HG03045 (cell line): ENCODE results near the gene LRIG1.
A peak's percentile ranks its signal among the peaks of the same experiment; 100 is the strongest.

Experiments
- ATAC-seq: cut with Tn5 transposase; IDR thresholded peaks from one replicate; pipeline ENCODE4 v1.9.1; 2021; ENCODE audit warnings: mild to moderate bottlenecking, moderate library complexity; ENCODE audit not compliant: unreplicated experiment

The LRIG1 gene

GRCh38 chr3:66394019-66394752 lies 106.6 kb downstream of the LRIG1 start:
- peak; percentile 59 for ATAC-seq

GRCh38 chr3:66393333-66394005 lies 107.4 kb downstream of the LRIG1 start:
- no peak for ATAC-seq

- no peak for ATAC-seq
Observed at GRCh38 chr3:66392966-66393332, 107.9 kb downstream of the LRIG1 start.

DNA sequence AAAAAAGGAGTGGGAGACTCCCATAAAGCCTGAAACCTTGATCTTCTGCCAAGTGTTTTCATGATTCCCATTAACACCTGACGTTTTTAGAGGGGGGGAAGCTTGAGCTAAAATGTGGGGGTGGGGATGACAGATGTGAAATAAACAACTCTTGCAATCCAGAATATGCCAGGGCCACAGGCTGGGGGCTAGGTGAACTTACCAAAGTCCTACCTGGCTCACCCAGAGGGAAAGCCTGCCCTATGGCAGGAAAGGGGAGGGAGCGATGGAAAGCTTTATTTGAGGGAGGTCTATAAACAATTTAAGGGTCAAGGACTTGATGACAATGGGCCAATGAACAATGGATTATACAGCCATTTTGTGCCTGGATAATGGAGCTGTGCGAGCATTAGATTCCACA lies 108.3 kb downstream of the LRIG1 start:
- no peak for ATAC-seq

- ATAC-seq, result no peak
Observed at GRCh38 chr3:66390013-66390412, 110.8 kb downstream of the LRIG1 start.

DNA sequence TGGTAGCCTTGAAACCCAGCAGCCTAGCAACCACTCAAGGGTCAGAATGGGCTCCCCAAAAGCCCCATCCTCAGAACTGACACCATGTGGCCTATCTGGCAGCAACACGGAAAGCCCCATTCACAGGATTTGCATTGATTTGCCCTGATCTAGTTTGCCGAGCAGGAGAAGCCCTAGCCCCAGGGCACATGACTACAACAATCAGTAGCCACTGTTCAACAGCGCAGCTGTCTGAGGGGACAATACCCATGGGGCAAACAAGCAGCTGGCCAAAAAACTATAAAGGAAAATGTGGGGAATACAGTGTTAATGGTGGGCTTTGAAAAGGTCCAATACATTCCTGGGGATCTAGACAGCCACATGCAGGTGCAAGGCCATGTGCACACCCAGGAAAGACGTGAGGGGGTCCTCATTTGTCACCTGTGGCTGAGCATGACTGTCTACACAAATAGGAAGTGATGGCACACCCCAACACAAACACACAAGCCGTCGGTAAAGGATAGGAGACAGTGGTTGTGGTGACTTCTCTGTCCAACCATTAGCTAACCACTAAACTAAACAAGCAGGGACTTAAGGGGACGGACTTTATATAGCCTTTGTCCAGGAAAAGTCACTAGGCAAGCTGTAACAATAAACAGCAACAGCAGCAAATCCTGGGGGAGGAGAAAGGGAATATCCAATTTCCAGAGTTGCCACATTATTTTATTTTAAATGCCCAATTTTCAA lies 113.7 kb downstream of the LRIG1 start:
- ATAC-seq, result peak; percentile 50

- ATAC-seq, result peak; percentile 76
Observed at GRCh38 chr3:66386011-66386924, 114.6 kb downstream of the LRIG1 start.

- no peak for ATAC-seq
Observed at GRCh38 chr3:66385066-66385465, 115.8 kb downstream of the LRIG1 start.

DNA sequence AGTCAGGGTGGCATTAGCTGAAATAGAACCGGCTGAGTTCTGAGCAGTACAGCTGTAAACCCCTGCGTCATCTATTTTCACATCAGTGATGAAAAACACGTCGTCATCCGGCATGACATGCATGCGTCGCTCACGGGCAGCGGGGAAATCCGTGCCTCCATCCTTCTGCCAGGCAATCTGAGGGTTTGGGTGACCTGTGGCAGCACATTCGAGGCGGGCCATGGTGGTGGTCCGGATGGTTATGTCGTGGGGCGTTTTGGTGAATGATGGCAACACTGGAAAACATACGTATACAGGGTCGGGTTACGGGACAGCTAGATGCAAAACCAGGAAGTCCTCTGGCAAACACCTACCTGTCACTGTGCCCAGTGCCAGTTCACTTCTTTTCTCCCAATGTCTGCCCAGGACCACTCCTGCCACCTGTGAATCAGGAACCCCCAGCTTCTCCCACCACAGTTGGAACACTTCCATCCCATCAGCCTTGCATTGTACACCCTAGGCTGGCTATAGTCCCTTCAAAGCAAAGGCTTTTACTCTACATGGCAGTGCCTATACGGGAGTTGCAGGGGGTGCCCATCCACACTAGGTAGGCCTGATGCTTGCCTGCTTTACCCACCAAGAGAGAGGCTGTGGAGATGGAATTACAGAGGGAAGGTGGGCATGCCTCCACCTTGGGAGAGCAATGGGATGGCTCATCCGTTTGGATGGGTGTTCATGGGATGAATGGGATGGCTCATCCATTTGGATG lies 116.7 kb downstream of the LRIG1 start:
- no peak for ATAC-seq

DNA sequence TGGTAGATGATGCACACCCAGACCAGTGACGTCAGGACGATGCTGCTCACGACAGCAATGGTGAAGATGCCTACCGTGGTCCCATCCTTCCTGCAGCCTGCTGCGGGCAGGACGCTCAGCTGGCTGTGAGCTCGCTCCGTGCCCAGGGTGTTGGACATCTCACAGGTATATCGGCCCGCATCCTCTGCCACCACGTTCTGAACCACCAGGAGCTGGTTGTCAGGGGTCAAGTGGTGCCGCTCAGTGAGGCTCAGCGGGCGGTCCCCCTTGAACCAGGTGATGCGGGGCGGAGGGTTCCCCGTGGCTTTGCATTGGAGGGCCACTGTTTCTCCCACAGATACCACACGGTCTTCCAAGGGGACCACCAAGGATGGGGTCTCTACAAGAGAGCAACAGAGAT lies 117.8 kb downstream of the LRIG1 start:
- no peak for ATAC-seq

- ATAC-seq, result no peak
Observed at GRCh38 chr3:66382142-66382541, 118.7 kb downstream of the LRIG1 start.

DNA sequence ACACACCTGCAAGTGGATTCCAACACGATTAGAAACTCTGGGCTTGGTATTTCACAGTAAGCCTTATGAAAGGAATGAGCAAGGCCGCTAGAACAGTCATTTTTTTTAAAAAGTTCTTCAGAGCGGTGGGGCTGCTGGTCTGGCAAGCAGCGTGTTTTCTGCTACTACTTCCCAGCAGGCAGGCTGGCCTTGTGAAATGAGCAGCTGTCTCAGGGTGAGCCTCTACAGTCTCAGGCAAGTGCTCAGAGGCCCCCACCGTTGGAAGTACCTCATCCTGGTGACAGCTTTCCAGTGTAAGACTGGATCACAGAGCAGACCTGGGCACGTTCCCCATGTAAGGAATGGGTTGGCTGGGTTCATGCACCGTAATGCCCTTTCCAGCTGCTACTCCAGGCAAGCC lies 119.2 kb downstream of the LRIG1 start:
- ATAC-seq, result no peak

DNA sequence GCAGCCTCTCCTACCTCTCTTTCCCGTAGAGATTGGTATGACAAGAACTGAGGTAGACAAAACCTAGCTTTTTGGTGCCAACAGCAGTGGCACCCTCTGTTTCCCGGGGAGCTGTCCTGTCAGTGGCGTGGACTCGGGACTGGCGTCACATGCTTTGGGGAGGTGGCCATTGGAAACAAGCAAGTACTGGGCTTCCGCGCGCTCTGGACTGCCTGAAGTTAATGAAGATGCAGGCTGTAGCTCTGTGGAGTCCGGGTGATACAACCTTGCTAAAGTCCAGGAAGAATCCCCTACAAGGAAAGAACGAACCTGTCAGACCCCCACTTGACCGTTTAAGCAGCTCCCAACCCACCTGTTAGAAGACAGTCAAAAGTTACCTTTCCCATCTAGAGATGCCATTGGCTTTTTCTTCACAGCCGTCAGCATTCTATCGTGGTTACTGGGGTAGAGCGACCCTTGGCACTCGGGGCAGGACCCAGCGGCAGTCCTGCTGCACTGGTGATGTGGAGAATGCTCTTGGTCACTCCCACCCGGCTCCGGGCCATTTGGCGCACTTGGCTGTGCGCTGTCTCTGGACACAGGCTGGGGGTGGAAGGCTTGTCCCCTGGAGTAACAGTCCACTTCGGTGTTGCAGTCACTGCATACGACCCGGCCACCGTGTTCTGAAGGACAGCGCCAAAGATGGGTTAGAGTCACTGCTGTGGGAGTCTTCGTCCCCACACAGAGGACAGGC lies 120.5 kb downstream of the LRIG1 start:
- no peak for ATAC-seq

GRCh38 chr3:66379565-66379964 lies 121.3 kb downstream of the LRIG1 start:
- ATAC-seq, result no peak

DNA sequence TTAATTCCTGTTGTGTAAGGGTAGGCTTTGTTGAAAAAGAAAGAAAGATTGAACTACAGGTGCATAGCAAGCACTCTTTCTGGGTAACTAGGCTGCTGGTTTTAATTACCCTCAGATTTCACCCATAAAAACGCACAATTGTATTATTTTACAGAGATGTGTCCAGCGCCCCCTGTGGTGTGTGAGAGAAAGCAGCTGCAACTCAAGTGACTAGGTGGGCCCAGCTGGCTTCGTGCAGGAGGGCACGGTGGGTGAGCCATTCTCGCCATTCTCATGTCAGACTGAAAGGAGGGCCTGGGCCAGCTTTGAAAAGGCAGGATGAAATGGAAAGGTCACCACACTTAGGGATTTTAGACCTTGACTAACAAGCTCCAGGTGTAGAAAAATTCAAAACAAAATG lies 122.6 kb downstream of the LRIG1 start:
- no peak for ATAC-seq

- ATAC-seq, result no peak
Observed at GRCh38 chr3:66377800-66378199, 123.0 kb downstream of the LRIG1 start.

DNA sequence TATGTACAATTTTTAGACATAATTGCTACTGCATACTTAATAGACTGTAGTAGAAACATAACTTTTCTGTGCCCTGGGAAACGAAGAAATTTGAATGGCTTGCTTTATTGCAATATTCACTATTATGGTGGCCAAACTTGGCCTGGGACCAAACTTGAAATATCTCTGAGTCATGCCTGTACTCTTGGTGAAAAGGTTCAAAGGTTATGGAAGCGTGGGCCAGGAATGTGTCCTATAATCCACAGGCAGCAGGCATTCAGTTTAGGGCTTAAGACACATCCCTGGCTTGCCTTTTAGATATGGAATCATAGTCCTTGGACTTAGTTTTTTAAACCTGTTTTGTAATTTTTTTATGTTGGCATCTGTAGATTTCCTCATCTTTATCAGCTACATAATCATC lies 124.3 kb downstream of the LRIG1 start:
- no peak for ATAC-seq

DNA sequence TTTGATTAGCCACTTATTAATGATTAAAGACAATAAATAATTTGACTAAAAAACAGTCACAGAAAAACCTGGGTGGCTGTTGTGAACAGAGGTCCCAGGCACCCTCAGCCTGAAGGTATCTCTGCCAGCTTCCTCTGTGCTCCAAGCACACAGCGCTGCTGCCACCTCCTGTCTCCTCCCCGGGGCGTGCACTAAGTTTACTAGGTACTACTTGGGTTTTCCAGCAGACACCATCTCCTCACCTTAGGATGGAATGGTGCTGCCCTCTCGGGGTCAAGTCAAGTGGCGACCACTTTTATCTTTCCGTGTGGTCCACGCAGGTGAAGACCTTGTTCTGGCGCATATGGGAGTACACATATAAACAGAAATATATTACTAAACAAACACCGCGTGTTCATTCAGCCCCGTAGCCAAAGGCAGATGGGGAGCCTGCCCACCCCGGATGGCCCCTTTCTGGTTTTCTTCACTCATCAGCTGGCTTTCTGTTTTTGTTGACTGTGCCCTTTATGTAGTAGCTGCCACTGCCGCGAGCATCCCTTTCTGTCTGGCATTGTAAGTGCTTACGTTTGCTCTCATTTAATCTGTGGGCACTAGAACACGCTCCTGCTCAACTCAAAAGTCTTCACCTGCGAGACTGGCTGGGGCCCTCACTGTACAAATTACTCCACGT lies 128.0 kb downstream of the LRIG1 start:
- no peak for ATAC-seq

DNA sequence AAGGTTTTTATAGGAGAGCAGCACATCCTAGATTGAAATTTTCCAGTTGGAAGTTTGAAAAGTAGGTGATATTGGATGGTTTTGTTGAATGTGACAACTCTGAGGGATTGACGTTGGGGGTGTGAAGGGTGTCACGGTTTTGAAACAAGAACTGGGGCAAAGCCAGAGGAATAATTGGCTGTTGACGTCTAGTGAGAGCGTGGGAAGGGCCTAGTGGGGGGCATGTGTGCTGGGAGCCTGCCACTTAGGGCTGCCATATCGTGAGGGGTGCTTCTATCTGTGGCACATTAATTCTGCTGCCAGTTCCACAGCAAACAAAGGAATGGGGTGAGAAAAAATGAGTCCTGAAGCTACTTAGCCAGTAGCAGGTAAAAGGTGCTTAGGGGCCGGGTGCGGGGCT lies 129.4 kb downstream of the LRIG1 start:
- ATAC-seq, result no peak
